OCI-LY1 (cell line): Measurements from ENCODE around the gene SGPP1.
"Not testable (repeated sequence)": the region's sequence is repeated elsewhere in the genome, so short reads cannot be mapped to it uniquely, and the experiment has no call there.

Source experiments
- H2AFZ ChIP-seq: fragments of 200-600 bp; sonication (generic), shearing (Covaris generic); 2 replicates; pipeline ENCODE4 v1.6.0; 2014; ENCODE audit warnings: antibody characterized with exemption, mild to moderate bottlenecking, low read length
- H3F3A ChIP-seq: fragments of 200-600 bp; sonication (generic), shearing (Covaris generic); 2 replicates; pipeline ENCODE4 v1.6.0; 2014; ENCODE audit warnings: mild to moderate bottlenecking, antibody characterized with exemption, low read length, moderate library complexity; ENCODE audit not compliant: insufficient read depth
- H3K27ac ChIP-seq: fragments of 200-600 bp; sonication (generic); 2 replicates; pipeline ENCODE4 v1.5.1; 2014; ENCODE audit warnings: low read length, mixed run types, mild to moderate bottlenecking, low read depth; ENCODE audit not compliant: poor library complexity, severe bottlenecking
- H3K27me3 ChIP-seq: fragments of 200-600 bp; sonication (generic); 2 replicates; pipeline ENCODE4 v1.6.0; 2014; ENCODE audit warnings: antibody characterized with exemption, mild to moderate bottlenecking, low read length, moderate library complexity; ENCODE audit not compliant: insufficient read depth
- H3K36me3 ChIP-seq: fragments of 200-600 bp; sonication (generic); 2 replicates; pipeline ENCODE4 v1.6.1; 2014; ENCODE audit warnings: mild to moderate bottlenecking, antibody characterized with exemption, low read length, moderate library complexity, mixed read lengths; ENCODE audit not compliant: insufficient read depth
- H3K4me1 ChIP-seq: fragments of 200-600 bp; sonication (generic); 2 replicates; pipeline ENCODE4 v1.5.1; 2014; ENCODE audit warnings: mild to moderate bottlenecking, low read length, moderate library complexity; ENCODE audit not compliant: insufficient read depth, severe bottlenecking
- H3K4me2 ChIP-seq: fragments of 200-600 bp; sonication (generic), shearing (Covaris generic); 2 replicates; pipeline ENCODE4 v1.6.1; 2014; ENCODE audit warnings: low read length
- H3K4me3 ChIP-seq: fragments of 200-600 bp; sonication (generic); 2 replicates; pipeline ENCODE4 v1.5.1; 2014; ENCODE audit warnings: low read length, low read depth, mild to moderate bottlenecking, mixed read lengths; ENCODE audit not compliant: poor library complexity, severe bottlenecking
- H3K79me2 ChIP-seq: fragments of 200-600 bp; shearing (Covaris generic); 2 replicates; pipeline ENCODE4 v1.6.1; 2016; ENCODE audit warnings: mixed run types, low read length, mixed read lengths; ENCODE audit not compliant: insufficient read depth
- H3K9ac ChIP-seq: fragments of 200-600 bp; sonication (generic), shearing (Covaris generic); 2 replicates; pipeline ENCODE4 v1.6.1; 2014; ENCODE audit warnings: mild to moderate bottlenecking, low read length, mixed read lengths
- H3K9me2 ChIP-seq: fragments of 200-600 bp; sonication (generic), shearing (Covaris generic); 2 replicates; pipeline ENCODE4 v1.6.1; 2014; ENCODE audit warnings: low read depth, mild to moderate bottlenecking, low read length, mixed read lengths
- H3K9me3 ChIP-seq: fragments of 200-600 bp; shearing (Covaris generic); 2 replicates; pipeline ENCODE4 v1.6.1; 2014; ENCODE audit warnings: low read length, mixed read lengths
- H4K20me1 ChIP-seq: fragments of 200-600 bp; sonication (generic), shearing (Covaris generic); 2 replicates; pipeline ENCODE4 v1.6.0; 2016; ENCODE audit warnings: mild to moderate bottlenecking, low read length; ENCODE audit not compliant: insufficient read depth
- CTCF ChIP-seq: fragments of 200-600 bp; sonication (generic), shearing (Covaris generic); IDR thresholded peaks from 2 replicates; pipeline ENCODE4 v1.5.1; 2017; ENCODE audit warnings: mild to moderate bottlenecking, antibody characterized with exemption, low read length, moderate library complexity, mixed read lengths
- EZH2 ChIP-seq: fragments of 200-600 bp; sonication (generic), shearing (Covaris generic); IDR thresholded peaks from 2 replicates; pipeline ENCODE4 v1.8.0; 2017; ENCODE audit warnings: borderline replicate concordance, mixed run types, mild to moderate bottlenecking, antibody characterized with exemption, low read length, moderate library complexity, mixed read lengths

Gene SGPP1

GRCh38 chr14:63709589-63709988 is 18.3 kb downstream of the SGPP1 start:
- Histone ChIP-seq H3K4me2 (0 out of 2 replicates have a peak overlapping the region, but pooled peaks have one; percentile 53), H4K20me1 (no peaks in the 10 kb centered on the region), H3K4me1 (peaks cover 55% of the 10 kb centered on the region), H3K27me3 (no peaks in the 10 kb centered on the region), H3K9me3 (no peaks in the 10 kb centered on the region), H3K4me3 (no peak overlapping the region), H3K27ac (no peak overlapping the region), H3F3A (no peaks in the 10 kb centered on the region), H2AFZ (no peak overlapping the region), H3K9me2 (no peaks in the 10 kb centered on the region), H3K79me2 (peaks cover 95% of the 10 kb centered on the region), H3K9ac (no peak overlapping the region), H3K36me3 (peaks cover 47% of the 10 kb centered on the region)
- TF ChIP-seq CTCF (no peak), EZH2 (no peak)

GRCh38 chr14:63707216-63707615 is 20.6 kb downstream of the SGPP1 start:
- peaks cover 38% of the 10 kb centered on the region for H3K36me3 ChIP-seq

GRCh38 chr14:63705561-63706070 is 22.2 kb downstream of the SGPP1 start:
- Histone ChIP-seq H3K9ac (no peak overlapping the region), H3K4me3 (no peak overlapping the region)

More at GRCh38 chr14:63707216-63707615, 20.6 kb downstream of the SGPP1 start:
- TF ChIP-seq EZH2 (no peak), CTCF (no peak)
- Histone ChIP-seq H3F3A (no peaks in the 10 kb centered on the region), H3K4me1 (peaks cover 58% of the 10 kb centered on the region), H3K27ac (no peak overlapping the region), H3K79me2 (peaks cover 98% of the 10 kb centered on the region), H3K27me3 (no peaks in the 10 kb centered on the region), H3K9me2 (no peaks in the 10 kb centered on the region), H3K9ac (no peak overlapping the region), H2AFZ (no peak overlapping the region), H3K4me3 (no peak overlapping the region), H3K4me2 (no peak overlapping the region), H4K20me1 (no peaks in the 10 kb centered on the region), H3K9me3 (no peaks in the 10 kb centered on the region; the same call in 1 of the 2 replicates)

GRCh38 chr14:63702530-63702929 is 25.3 kb downstream of the SGPP1 start:
- H3K9ac ChIP-seq, H3F3A ChIP-seq, H3K4me2 ChIP-seq, H3K27ac ChIP-seq, H2AFZ ChIP-seq, H3K4me3 ChIP-seq, H3K9me3 ChIP-seq, H4K20me1 ChIP-seq, H3K9me2 ChIP-seq, H3K27me3 ChIP-seq: not testable (repeated sequence)
- Histone ChIP-seq H3K36me3 (peaks cover 36% of the 10 kb centered on the region), H3K4me1 (peaks cover 40% of the 10 kb centered on the region), H3K79me2 (peaks cover 94% of the 10 kb centered on the region)

More at GRCh38 chr14:63705561-63706070, 22.2 kb downstream of the SGPP1 start:
- Histone ChIP-seq H3K36me3 (peaks cover 29% of the 10 kb centered on the region), H3F3A (no peaks in the 10 kb centered on the region), H3K27ac (peak overlapping the region; percentile 14), H4K20me1 (no peaks in the 10 kb centered on the region), H3K79me2 (peaks cover 98% of the 10 kb centered on the region), H3K27me3 (no peaks in the 10 kb centered on the region), H3K4me1 (peaks cover 62% of the 10 kb centered on the region), H3K9me2 (no peaks in the 10 kb centered on the region), H2AFZ (no peak overlapping the region), H3K4me2 (peak overlapping the region; percentile 24; the same call in 1 of the 2 replicates), H3K9me3 (no peaks in the 10 kb centered on the region; the same call in 1 of the 2 replicates)
- TF ChIP-seq CTCF (no peak), EZH2 (no peak)
